IMR-90 (cell line): ENCODE data around the gene FUT2.

ENCODE experiments used
- CEBPB ChIP-seq: IDR thresholded peaks from 2 replicates; pipeline ENCODE4 v1.6.1; 2012; ENCODE audit warnings: low read depth, low read length, improper control_type of control experiment
- FOS ChIP-seq: fragments of 150-350 bp; IDR thresholded peaks from 2 replicates; pipeline ENCODE4 v1.6.1; 2016; ENCODE audit warnings: low read depth, low read length
- MAFK ChIP-seq: IDR thresholded peaks from 2 replicates; pipeline ENCODE4 v1.6.1; 2012; ENCODE audit warnings: low read depth, low read length, improper control_type of control experiment
- MXI1 ChIP-seq: IDR thresholded peaks from 2 replicates; pipeline ENCODE4 v1.6.1; 2012; ENCODE audit warnings: low read depth, mild to moderate bottlenecking, low read length, moderate library complexity, borderline replicate concordance
- NFE2L2 ChIP-seq: fragments of 150-350 bp; IDR thresholded peaks from 2 replicates; pipeline ENCODE4 v1.6.1; 2016; ENCODE audit warnings: low read depth, mild to moderate bottlenecking, low read length
- POLR2A ChIP-seq: IDR thresholded peaks from 2 replicates; pipeline ENCODE4 v1.6.1; 2012; ENCODE audit warnings: mild to moderate bottlenecking, low read depth, low read length
- RAD21 ChIP-seq: IDR thresholded peaks from 2 replicates; pipeline ENCODE4 v1.6.1; 2012; ENCODE audit warnings: low read length, improper control_type of control experiment
- RCOR1 ChIP-seq: IDR thresholded peaks from 2 replicates; pipeline ENCODE4 v1.6.1; 2012; ENCODE audit warnings: mild to moderate bottlenecking, low read length, improper control_type of control experiment; ENCODE audit not compliant: insufficient replicate concordance
- RFX5 ChIP-seq: IDR thresholded peaks from 2 replicates; pipeline ENCODE4 v1.8.0; 2012; ENCODE audit warnings: low read depth, mild to moderate bottlenecking, low read length, moderate library complexity
- SMC3 ChIP-seq: fragments of 150-350 bp; IDR thresholded peaks from 2 replicates; pipeline ENCODE4 v1.6.1; 2016; ENCODE audit warnings: low read depth, mild to moderate bottlenecking, antibody characterized with exemption, low read length, moderate library complexity
- TF ChIP-seq, protein P1 (sequence below): conservative IDR thresholded peaks from 2 replicates; pipeline ENCODE4 v1.5.1; 2012; ENCODE audit warnings: mild to moderate bottlenecking, low read depth, low read length, improper control_type of control experiment
- TF ChIP-seq, protein P2 (sequence below): fragments of 150-350 bp; IDR thresholded peaks from 2 replicates; pipeline ENCODE4 v1.6.1; 2017; ENCODE audit warnings: mild to moderate bottlenecking, antibody characterized with exemption, low read length, low read depth
- TF ChIP-seq, protein P3 (sequence below): fragments of 150-350 bp; IDR thresholded peaks from 2 replicates; pipeline ENCODE4 v1.6.1; 2016; ENCODE audit warnings: low read depth, mild to moderate bottlenecking, low read length, moderate library complexity, borderline replicate concordance

DNA sequence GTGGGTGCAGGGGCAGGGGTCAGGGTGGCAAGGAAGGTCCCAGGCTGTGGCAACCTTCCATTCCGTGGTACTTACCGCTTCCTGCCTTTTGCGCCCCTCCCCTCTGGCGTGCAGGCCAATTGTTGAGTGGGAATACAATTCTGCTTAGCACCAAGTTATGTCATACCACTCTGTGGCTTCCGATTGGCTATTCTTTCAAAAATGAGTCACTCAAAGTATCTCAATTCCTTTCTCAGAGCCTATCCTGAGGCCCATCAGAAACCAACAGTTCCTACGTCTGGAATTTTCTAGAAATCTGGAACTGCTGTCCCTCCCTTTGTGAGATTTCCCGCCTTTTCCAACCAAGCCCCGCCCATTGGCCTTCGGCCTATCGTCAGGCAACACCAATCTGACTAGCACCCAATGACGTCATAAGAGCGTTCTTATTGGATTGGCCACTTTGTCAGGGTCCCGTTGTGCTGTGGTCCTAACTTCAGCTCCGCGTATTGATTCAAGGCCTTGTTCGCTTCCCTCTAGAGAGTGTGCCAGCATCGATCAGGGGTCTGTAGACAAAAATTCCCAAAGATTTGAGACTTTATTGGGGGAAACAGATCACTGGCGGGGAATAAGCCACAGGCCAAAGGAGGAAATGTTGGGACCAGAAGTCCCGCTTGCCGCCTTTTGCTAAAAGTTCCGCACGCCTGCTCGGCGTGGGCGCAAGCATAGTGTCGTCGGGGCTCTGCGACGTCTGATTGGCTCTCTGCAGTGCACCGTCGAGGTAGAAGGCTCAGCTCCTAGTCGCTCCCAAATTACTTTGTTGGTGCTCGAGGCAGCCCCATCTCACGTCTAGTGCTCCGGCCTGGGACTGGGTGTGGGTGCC is 34.7 kb upstream of the FUT2 start:
- TF ChIP-seq, protein P1, sequence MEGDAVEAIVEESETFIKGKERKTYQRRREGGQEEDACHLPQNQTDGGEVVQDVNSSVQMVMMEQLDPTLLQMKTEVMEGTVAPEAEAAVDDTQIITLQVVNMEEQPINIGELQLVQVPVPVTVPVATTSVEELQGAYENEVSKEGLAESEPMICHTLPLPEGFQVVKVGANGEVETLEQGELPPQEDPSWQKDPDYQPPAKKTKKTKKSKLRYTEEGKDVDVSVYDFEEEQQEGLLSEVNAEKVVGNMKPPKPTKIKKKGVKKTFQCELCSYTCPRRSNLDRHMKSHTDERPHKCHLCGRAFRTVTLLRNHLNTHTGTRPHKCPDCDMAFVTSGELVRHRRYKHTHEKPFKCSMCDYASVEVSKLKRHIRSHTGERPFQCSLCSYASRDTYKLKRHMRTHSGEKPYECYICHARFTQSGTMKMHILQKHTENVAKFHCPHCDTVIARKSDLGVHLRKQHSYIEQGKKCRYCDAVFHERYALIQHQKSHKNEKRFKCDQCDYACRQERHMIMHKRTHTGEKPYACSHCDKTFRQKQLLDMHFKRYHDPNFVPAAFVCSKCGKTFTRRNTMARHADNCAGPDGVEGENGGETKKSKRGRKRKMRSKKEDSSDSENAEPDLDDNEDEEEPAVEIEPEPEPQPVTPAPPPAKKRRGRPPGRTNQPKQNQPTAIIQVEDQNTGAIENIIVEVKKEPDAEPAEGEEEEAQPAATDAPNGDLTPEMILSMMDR = no peak
- no peak for TF ChIP-seq RAD21
- no peak for TF ChIP-seq FOS
- TF ChIP-seq MXI1 = no peak
- TF ChIP-seq RFX5 = peak; percentile 97
- no peak for TF ChIP-seq POLR2A
- no peak for TF ChIP-seq SMC3
- TF ChIP-seq, protein P2, sequence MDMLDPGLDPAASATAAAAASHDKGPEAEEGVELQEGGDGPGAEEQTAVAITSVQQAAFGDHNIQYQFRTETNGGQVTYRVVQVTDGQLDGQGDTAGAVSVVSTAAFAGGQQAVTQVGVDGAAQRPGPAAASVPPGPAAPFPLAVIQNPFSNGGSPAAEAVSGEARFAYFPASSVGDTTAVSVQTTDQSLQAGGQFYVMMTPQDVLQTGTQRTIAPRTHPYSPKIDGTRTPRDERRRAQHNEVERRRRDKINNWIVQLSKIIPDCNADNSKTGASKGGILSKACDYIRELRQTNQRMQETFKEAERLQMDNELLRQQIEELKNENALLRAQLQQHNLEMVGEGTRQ = no peak
- no peak for TF ChIP-seq CEBPB
- no peak for TF ChIP-seq RCOR1
- no peak for TF ChIP-seq NFE2L2
- no peak for TF ChIP-seq MAFK
- TF ChIP-seq, protein P3, sequence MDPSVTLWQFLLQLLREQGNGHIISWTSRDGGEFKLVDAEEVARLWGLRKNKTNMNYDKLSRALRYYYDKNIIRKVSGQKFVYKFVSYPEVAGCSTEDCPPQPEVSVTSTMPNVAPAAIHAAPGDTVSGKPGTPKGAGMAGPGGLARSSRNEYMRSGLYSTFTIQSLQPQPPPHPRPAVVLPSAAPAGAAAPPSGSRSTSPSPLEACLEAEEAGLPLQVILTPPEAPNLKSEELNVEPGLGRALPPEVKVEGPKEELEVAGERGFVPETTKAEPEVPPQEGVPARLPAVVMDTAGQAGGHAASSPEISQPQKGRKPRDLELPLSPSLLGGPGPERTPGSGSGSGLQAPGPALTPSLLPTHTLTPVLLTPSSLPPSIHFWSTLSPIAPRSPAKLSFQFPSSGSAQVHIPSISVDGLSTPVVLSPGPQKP = no peak
